ENCODE data around the gene ZDHHC16.

ZDHHC16 gene

GRCh38 chr10:97427571-97428179 lies 18.3 kb upstream of the ZDHHC16 start (continued):
- TF ChIP-seq IKZF3 (tag by site-specific recombination; IDR thresholded peaks at IDR 0.05): peak; percentile 20
- TF ChIP-seq ZNF292 (tag by site-specific recombination; IDR thresholded peaks at IDR 0.05; ENCODE audit: borderline replicate concordance, low read depth): no peak
- peak; percentile 23; the same call in 1 of the 2 replicates for TF ChIP-seq OSR2 (tag by site-specific recombination; IDR thresholded peaks at IDR 0.05)

- no peaks in the 10 kb centered on the region; the same call in 1 of the 2 replicates for H3K4me1 ChIP-seq (ENCODE audit: control insufficient read depth, insufficient read depth, low read length)
- TF ChIP-seq GLI4 (tag by site-specific recombination; IDR thresholded peaks at IDR 0.05) (no peak), ZNF707 (tag by site-specific recombination; IDR thresholded peaks at IDR 0.05) (no peak), ZSCAN5A (tag by site-specific recombination; IDR thresholded peaks at IDR 0.05) (no peak), ZNF239 (tag by site-specific recombination; IDR thresholded peaks at IDR 0.05) (no peak), ZNF16 (tag by site-specific recombination; IDR thresholded peaks at IDR 0.05; ENCODE audit: low read depth) (no peak), ZBTB20 (tag by site-specific recombination; IDR thresholded peaks at IDR 0.05) (no peak), PRDM1 (tag by site-specific recombination; IDR thresholded peaks at IDR 0.05) (peak; percentile 70), GLIS1 (tag by site-specific recombination; IDR thresholded peaks at IDR 0.05) (peak; percentile 33; the same call in 1 of the 2 replicates), ZNF561 (tag by site-specific recombination; IDR thresholded peaks at IDR 0.05; ENCODE audit: borderline replicate concordance) (no peak)
- no peaks in the 10 kb centered on the region for H3K9me3 ChIP-seq (ENCODE audit: control insufficient read depth, insufficient read depth, low read depth, low read length)
- peak overlapping the region; percentile 29; the same call in 1 of the 2 replicates for H3K27ac ChIP-seq (ENCODE audit: extremely low read depth, low read depth, low read length)
- CTCF ChIA-PET: no interaction called here
- H3K36me3 ChIP-seq (ENCODE audit: control insufficient read depth in 2 of 2, insufficient read depth in 1 of 2, low read length in 2 of 2): peaks cover 40 to 59% of the 10 kb centered on the region in 2 experiments
- POLR2A ChIA-PET: interaction anchor here (0.5 to 1.7 kb wide), 3 partner anchors 25 to 136 kb away, joined by 3 to 6 read pairs (median 4); partner anchors contain the start of genes ARHGAP19 and RRP12
- peak overlapping the region; percentile 4; the same call in 1 of the 2 replicates for H3K4me3 ChIP-seq (ENCODE audit: low read depth, low read length)
These were observed 17.4 kb upstream of the ZDHHC16 start for GRCh38 chr10:97428572-97428981.

GRCh38 chr10:97434055-97434454 lies 11.9 kb upstream of the ZDHHC16 start:
- Histone ChIP-seq H3K4me1 (ENCODE audit: control insufficient read depth, insufficient read depth, low read length) (no peaks in the 10 kb centered on the region), H3K36me3 (ENCODE audit: control insufficient read depth in 2 of 2, insufficient read depth in 1 of 2, low read length in 2 of 2) (peaks cover 77 to 89% of the 10 kb centered on the region in 2 experiments), H3K9me3 (ENCODE audit: control insufficient read depth, insufficient read depth, low read depth, low read length) (no peaks in the 10 kb centered on the region), H3K27ac (ENCODE audit: extremely low read depth, low read depth, low read length) (no peak overlapping the region), H3K4me3 (ENCODE audit: low read depth, low read length) (no peak overlapping the region)
- ChIA-PET POLR2A (interaction anchor here (0.6 to 2.5 kb wide), 5 partner anchors 11 to 33 kb away, joined by 4 to 11 read pairs (median 5); partner anchors contain the start of genes EXOSC1, RRP12 and ZDHHC16), CTCF (interaction anchor here (0.6 to 1.3 kb wide), 2 partner anchors 32 to 33 kb away, joined by 4 to 6 read pairs; partner anchors contain the start of gene RRP12)
- TF ChIP-seq OSR2 (tag by site-specific recombination; IDR thresholded peaks at IDR 0.05): no peak
- TF ChIP-seq ZNF391 (tag by site-specific recombination; IDR thresholded peaks at IDR 0.05; ENCODE audit: borderline replicate concordance, low read depth): no peak
- no peak for TF ChIP-seq ZBTB11 (tag by site-specific recombination; conservative IDR thresholded peaks at IDR 0.05; ENCODE audit: low read depth)
- TF ChIP-seq ZNF623 (tag by site-specific recombination; IDR thresholded peaks at IDR 0.05): no peak
- no peak for TF ChIP-seq ZNF707 (tag by site-specific recombination; IDR thresholded peaks at IDR 0.05)
- TF ChIP-seq IKZF3 (tag by site-specific recombination; IDR thresholded peaks at IDR 0.05): peak; percentile 59; the same call in 1 of the 2 replicates
- no peak for TF ChIP-seq ZSCAN16 (tag by site-specific recombination; IDR thresholded peaks at IDR 0.05)
- no peak for TF ChIP-seq ZNF335 (tag by site-specific recombination; conservative IDR thresholded peaks at IDR 0.05)
- TF ChIP-seq SCRT2 (tag by site-specific recombination; IDR thresholded peaks at IDR 0.05): peak; percentile 76; the same call in 1 of the 2 replicates
- TF ChIP-seq ZNF10 (tag by site-specific recombination; IDR thresholded peaks at IDR 0.05): no peak
- TF ChIP-seq ZNF658 (tag by site-specific recombination; IDR thresholded peaks at IDR 0.05): no peak
- no peak for TF ChIP-seq REPIN1 (tag by site-specific recombination; IDR thresholded peaks at IDR 0.05; ENCODE audit: low read depth)
- no peak for TF ChIP-seq ZNF776 (tag by site-specific recombination; IDR thresholded peaks at IDR 0.05; ENCODE audit: borderline replicate concordance)
- no peak for TF ChIP-seq AEBP2 (tag by site-specific recombination; IDR thresholded peaks at IDR 0.05; ENCODE audit: borderline replicate concordance)
- TF ChIP-seq ZNF354C (tag by site-specific recombination; IDR thresholded peaks at IDR 0.05; ENCODE audit: borderline replicate concordance, low read depth): no peak
- TF ChIP-seq ZNF843 (tag by site-specific recombination; IDR thresholded peaks at IDR 0.05): no peak
- TF ChIP-seq ZNF211 (tag by site-specific recombination; IDR thresholded peaks at IDR 0.05; ENCODE audit: low read depth): no peak
- TF ChIP-seq ZNF510 (tag by site-specific recombination; IDR thresholded peaks at IDR 0.05; ENCODE audit: insufficient replicate concordance): no peak
